Mesothelial cell of epicardium (in vitro differentiated cells): ENCODE data around the gene TMEM151B. TPM values are rescaled to one million over a fixed set of nuclear protein-coding genes. Genes with fewer than 3 reads are reported as not detected.

Source experiments
- DNase-seq, 2 experiments: peaks; one replicate each; pipeline ENCODE4 v3.0.0; 2021; ENCODE audit warnings: low spot score in 2 of 2; ENCODE audit not compliant: unreplicated experiment in 2 of 2
- H3K27ac Mint-ChIP-seq: 2 replicates; pipeline ENCODE4 v1.8.0; 2021; ENCODE audit warnings: mixed read lengths
- H3K27me3 Mint-ChIP-seq: 2 replicates; pipeline ENCODE4 v1.8.0; 2021; ENCODE audit warnings: low read depth, mixed read lengths
- H3K36me3 Mint-ChIP-seq: 2 replicates; pipeline ENCODE4 v1.8.0; 2021; ENCODE audit warnings: mixed read lengths
- H3K4me1 Mint-ChIP-seq: 2 replicates; pipeline ENCODE4 v1.8.0; 2021; ENCODE audit warnings: mixed read lengths
- H3K4me3 Mint-ChIP-seq: 2 replicates; pipeline ENCODE4 v1.8.0; 2021; ENCODE audit warnings: mild to moderate bottlenecking, moderate library complexity, mixed read lengths
- H3K9me3 Mint-ChIP-seq: 2 replicates; pipeline ENCODE4 v1.8.0; 2021; ENCODE audit warnings: mixed read lengths
- CTCF ChIP-seq: fragments of 200-600 bp; sonication (generic); IDR thresholded peaks from one replicate; pipeline ENCODE4 v1.5.0; 2021; ENCODE audit warnings: antibody characterized with exemption; ENCODE audit not compliant: unreplicated experiment
- total RNA-seq: library from RNA; stranded (reverse); gene quantifications from 3 replicates; pipeline ENCODE4 v1.2.1, GENCODE V29; 2021

TMEM151B gene
- total RNA-seq, 1 donor from 2014 or later = 0.56 TPM

- DNase-seq = no peak
- no peaks in the 10 kb centered on the region for H3K9me3 Mint-ChIP-seq
- H3K4me1 Mint-ChIP-seq = peaks cover 36% of the 10 kb centered on the region
- H3K36me3 Mint-ChIP-seq = peaks cover 53% of the 10 kb centered on the region
- peak overlapping the region; percentile 17 for H3K27ac Mint-ChIP-seq
- no peak overlapping the region for H3K4me3 Mint-ChIP-seq
- no peaks in the 10 kb centered on the region for H3K27me3 Mint-ChIP-seq
- TF ChIP-seq CTCF = no peak
Observed at GRCh38 chr6:44251576-44252524, 18.4 kb upstream of the TMEM151B start.

- no peak overlapping the region for H3K4me3 Mint-ChIP-seq
- TF ChIP-seq CTCF = peak; percentile 27
Observed at GRCh38 chr6:44253307-44254101, 16.7 kb upstream of the TMEM151B start.

GRCh38 chr6:44254191-44255104 lies 15.8 kb upstream of the TMEM151B start:
- H3K4me1 Mint-ChIP-seq = peaks cover 24% of the 10 kb centered on the region
- no peak for DNase-seq
- TF ChIP-seq CTCF = no peak
- no peak overlapping the region for H3K4me3 Mint-ChIP-seq
- H3K36me3 Mint-ChIP-seq = peaks cover 43% of the 10 kb centered on the region
- peak overlapping the region; percentile 7 for H3K27ac Mint-ChIP-seq
- no peaks in the 10 kb centered on the region for H3K27me3 Mint-ChIP-seq
- H3K9me3 Mint-ChIP-seq = no peaks in the 10 kb centered on the region

More at GRCh38 chr6:44253307-44254101, 16.7 kb upstream of the TMEM151B start:
- no peaks in the 10 kb centered on the region for H3K9me3 Mint-ChIP-seq
- no peaks in the 10 kb centered on the region for H3K27me3 Mint-ChIP-seq
- H3K36me3 Mint-ChIP-seq = peaks cover 51% of the 10 kb centered on the region
- H3K4me1 Mint-ChIP-seq = peaks cover 34% of the 10 kb centered on the region
- H3K27ac Mint-ChIP-seq = peak overlapping the region; percentile 51
- DNase-seq = no peak

- H3K9me3 Mint-ChIP-seq = no peaks in the 10 kb centered on the region
- peaks cover 21% of the 10 kb centered on the region for H3K4me1 Mint-ChIP-seq
- peaks cover 37% of the 10 kb centered on the region for H3K36me3 Mint-ChIP-seq
- DNase-seq = no peak
- H3K27ac Mint-ChIP-seq = peak overlapping the region; percentile 50
- H3K4me3 Mint-ChIP-seq = peak overlapping the region; percentile 75
- no peak for TF ChIP-seq CTCF
- no peaks in the 10 kb centered on the region for H3K27me3 Mint-ChIP-seq
Observed at GRCh38 chr6:44255105-44255808, 15.0 kb upstream of the TMEM151B start.
